HG03066 (cell line): Measurements from ENCODE around the gene E2F3.

Experiments used
- ATAC-seq: cut with Tn5 transposase; IDR thresholded peaks from one replicate; pipeline ENCODE4 v1.9.1; 2021; ENCODE audit warnings: low read depth; ENCODE audit not compliant: unreplicated experiment

E2F3 gene

GRCh38 chr6:20432692-20433091 is 31.0 kb downstream of the E2F3 start:
- no peak for ATAC-seq

GRCh38 chr6:20433321-20433720 is 31.6 kb downstream of the E2F3 start:
- ATAC-seq = no peak

- no peak for ATAC-seq
Measured at GRCh38 chr6:20433929-20434328, 32.2 kb downstream of the E2F3 start.

DNA sequence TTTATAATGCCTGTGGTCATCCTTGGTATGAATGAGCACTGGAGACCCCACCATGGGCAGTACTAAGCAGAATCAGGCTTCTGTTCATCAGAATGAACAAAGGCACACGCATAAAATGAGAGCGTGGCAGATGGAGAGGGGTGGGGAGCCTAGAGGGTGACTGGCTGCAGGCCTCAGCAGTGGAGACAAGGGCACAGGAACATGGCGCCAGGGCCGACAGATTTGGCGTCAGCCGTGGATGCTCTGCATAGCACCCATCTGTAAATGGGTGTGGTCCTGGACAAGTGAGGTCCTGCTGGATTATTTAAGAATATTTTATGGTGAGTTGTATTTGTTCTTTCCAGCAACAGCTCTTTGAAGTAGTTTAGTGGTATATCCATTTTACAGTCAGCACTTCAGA is 33.1 kb downstream of the E2F3 start:
- ATAC-seq = no peak

GRCh38 chr6:20436719-20437118 is 35.0 kb downstream of the E2F3 start:
- ATAC-seq = no peak

DNA sequence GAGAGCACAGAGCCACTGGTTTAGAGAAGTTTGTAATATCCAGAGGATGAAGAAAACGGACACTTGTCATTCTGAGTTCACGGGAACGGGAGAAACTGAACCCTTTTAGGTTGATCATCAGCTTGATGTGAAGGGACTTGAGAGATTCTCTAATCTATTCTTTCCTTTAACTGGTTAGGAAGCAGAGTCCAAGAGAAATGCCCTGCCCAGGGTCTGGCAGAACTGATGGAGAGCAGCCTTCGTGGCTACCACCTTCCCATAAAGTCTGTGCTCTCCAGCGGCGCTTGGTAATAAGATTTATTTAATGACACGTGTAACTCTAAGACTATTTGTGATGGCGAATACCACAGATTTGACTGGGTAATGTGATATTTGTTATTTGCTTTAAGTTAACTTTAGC is 36.0 kb downstream of the E2F3 start:
- ATAC-seq = no peak

- no peak for ATAC-seq
Measured at GRCh38 chr6:20438462-20439070, 36.9 kb downstream of the E2F3 start.

GRCh38 chr6:20439558-20439957 is 37.9 kb downstream of the E2F3 start:
- no peak for ATAC-seq

- ATAC-seq = no peak
Measured at GRCh38 chr6:20440296-20440695, 38.6 kb downstream of the E2F3 start.

DNA sequence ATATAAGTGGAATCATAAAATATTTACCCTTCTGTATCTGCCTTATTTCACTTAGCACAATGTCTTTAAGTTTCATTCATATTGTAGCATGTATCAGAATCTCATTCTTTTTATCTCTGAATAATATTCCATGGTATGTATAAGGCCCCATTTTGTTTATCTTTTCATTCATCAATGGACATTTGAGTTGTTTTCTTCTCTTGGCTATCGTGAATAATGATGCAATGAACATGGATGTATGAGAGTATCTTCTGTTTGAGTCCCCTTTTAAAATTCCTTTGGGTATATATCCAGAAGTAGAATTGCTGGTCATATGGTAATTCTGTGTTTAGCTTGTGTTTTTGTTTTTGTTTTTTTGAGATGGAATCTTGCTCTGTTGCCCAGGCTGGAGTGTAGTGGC is 39.6 kb downstream of the E2F3 start:
- ATAC-seq = no peak

GRCh38 chr6:20441921-20442320 is 40.2 kb downstream of the E2F3 start:
- ATAC-seq = no peak

- ATAC-seq = no peak
Measured at GRCh38 chr6:20444786-20445271, 43.1 kb downstream of the E2F3 start.

DNA sequence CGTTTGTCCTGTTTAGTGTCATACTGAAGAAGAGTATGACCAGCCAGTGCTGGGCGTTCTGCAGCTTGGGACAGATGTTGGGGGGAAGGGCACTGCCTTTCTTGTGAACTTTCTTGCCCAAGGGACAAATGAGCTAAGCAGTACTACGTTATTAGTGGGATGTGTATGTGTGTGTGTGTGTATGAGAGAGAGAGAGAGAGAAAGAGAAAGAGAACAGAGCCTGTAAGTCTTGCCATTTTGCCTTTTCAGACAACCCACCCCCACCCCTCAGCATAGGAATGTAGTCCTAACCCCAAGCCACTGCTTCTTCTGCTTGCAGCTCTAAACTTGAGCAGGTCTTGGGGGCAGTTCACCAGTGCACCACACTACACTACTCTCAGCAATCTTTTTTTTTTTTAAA is 45.5 kb downstream of the E2F3 start:
- no peak for ATAC-seq

GRCh38 chr6:20447581-20448132 is 46.0 kb downstream of the E2F3 start:
- ATAC-seq = no peak

DNA sequence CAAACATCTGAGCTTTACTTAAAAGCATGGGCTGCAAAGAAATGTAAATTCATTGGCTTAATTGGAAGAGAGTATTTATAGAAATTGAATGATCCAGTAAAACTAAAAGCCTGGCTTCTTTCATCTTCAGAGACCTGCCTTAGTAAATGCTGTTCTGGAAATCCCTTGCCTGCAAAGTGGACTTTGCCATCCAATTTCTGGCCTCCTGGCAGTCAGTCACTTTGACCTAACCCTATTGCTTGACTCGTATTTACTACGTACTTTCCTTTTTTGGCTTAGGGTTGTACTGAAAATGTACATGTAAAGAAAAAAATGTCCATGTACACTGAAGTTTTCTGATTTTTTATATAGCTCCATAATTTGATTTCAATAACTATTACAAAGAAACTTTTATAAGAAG is 47.1 kb downstream of the E2F3 start:
- ATAC-seq = no peak

- ATAC-seq = no peak
Measured at GRCh38 chr6:20454204-20454824, 52.6 kb downstream of the E2F3 start.

DNA sequence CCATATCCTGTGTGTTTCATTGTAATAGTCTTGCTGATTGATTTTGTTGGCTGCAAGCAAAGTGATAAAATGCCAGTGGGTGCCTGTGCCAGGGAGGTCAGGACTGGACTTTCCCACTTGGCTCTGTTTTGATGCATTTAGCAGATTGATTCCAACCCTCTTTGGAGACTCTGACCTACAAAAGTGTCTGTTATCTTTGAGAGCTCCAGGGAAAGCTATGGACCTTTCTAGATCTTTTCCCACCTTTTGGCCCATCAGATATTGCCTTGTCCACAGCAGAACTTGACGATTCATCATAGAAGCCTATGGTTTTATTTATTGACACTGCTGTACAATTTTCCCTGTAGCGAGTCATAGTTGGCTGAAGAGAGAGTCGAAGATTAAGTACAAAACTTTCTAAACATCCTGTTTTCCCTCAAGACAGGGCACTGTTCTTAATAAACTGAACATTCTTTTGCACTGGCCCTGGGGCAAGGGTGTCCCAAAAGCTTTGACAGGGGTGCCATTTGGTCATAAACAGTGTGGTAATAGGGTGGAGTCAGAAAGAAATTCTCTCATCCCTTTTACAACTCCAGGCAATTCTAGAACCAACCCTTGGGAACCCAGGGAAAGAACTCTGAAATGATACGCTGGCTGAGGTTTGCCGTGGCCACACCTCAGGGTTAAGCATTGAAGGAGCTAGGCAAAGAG is 53.7 kb downstream of the E2F3 start:
- ATAC-seq = no peak

DNA sequence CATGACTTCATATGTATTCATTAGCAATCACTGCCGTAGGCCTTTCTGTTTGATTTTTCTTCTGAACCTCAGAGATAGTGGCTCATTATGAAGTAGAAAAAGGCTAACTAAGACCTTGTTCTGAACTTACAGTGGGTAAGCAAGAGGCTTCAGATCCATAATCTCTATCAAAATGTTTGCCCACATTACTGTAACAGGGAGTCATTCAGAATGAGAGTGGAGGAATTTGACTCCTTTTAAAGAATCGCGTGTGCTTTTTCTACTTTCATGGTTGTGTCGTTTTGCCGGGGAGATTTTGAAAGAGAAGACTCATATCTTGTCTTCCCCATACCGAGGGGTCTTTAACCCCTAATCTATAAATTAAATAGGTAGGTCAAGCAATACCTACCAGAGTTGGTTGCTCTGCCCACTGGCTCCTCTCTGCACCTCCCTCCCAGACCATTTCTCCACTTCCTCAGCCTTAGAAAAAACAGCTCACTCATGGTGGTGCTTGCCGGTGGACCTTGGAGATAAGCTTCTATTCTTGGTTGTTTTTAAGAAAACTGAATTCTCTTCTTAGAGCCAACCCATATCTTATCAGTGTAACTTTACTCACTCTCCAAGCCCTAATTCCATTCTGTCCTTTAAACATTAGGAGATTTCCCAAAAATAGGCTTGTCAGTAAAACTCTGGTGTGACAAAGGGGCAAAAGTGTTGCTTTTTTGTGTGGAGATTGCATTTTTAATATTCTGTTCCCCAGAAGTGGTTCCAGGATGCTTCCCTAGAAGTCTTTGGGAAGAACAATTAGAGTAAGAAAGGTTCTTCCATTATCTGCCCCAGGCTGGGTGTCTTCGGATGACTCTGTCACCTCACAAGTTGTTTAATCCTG is 56.6 kb downstream of the E2F3 start:
- no peak for ATAC-seq

DNA sequence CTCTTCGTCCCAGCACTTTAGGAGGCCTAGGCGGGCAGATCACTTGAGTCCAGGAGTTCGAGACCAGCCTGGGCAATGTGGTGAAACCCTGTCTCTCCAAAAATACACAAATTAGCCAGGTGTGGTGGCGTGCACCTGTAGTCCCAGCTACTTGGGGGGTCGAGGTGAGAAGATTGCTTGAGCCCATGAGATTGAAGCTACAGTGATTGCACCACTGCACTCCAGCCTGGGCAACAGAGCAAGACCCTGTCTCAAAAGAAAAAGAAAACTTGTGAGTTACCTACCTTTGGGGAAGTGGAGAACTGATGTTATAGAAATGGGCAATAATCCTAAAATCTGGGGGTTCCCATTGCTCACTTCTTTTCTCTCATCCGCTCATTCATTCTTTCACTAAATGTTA is 58.0 kb downstream of the E2F3 start:
- ATAC-seq = no peak

- no peak for ATAC-seq
Measured at GRCh38 chr6:20461576-20461975, 59.9 kb downstream of the E2F3 start.

- ATAC-seq = no peak
Measured at GRCh38 chr6:20463396-20463795, 61.7 kb downstream of the E2F3 start.
